HG03135 (cell line): Measurements from ENCODE around the gene GRIK1.
"Not testable (repeated sequence)": the region's sequence is repeated elsewhere in the genome, so short reads cannot be mapped to it uniquely, and the experiment has no call there.

Experiments
- ATAC-seq: cut with Tn5 transposase; IDR thresholded peaks from one replicate; pipeline ENCODE4 v1.9.1; 2021; ENCODE audit warnings: mild to moderate bottlenecking, moderate library complexity; ENCODE audit not compliant: unreplicated experiment

Gene GRIK1

DNA sequence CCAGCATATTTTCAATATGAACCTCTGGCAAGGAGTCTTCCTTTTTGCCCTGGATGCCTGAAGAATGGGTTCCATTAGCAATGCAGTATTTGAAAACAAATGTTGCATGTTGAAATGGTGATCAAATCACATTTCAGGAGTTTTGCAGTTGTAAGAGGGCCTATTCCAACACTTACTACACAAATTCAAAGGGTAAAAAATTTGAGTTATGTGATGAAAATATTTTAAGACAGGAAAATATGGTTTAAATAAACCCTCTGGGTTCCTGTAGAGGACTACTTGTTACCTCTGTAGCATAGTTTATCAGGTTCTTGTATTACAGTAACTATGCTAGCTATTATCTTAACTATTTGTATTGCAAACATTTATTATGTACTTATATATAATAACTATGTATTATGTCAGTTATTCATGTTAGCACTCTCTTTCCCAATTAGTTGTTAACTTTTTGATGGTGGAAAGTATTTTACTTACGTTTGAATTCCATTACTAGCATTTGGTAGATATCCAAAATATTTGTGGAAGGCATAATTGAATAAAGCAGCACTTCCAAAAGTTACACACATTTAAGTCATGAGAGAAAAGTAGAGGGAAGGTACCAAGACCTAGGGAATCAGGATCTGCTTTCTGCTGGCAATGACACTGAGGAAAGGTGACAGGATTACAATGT lies 312.9 kb downstream of the GRIK1 start:
- no peak for ATAC-seq

DNA sequence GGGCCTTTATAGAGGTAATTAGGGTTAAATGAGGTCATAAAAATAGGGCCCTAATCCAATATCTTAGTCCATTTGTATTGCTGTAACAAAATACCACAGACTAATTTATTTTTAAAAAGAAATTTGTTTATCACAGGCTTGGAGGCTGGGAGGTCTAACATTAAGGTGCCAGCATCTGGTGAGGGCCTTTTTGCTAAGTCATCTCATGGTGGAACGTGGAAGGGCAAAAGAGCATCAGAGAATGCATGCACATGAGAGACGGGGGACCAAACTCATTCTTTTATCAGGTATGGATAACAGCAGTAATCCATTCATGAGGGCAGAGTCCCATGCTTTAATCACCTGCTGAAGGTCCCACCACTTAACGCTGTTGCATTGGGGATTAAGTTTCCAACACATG lies 313.8 kb downstream of the GRIK1 start:
- no peak for ATAC-seq

DNA sequence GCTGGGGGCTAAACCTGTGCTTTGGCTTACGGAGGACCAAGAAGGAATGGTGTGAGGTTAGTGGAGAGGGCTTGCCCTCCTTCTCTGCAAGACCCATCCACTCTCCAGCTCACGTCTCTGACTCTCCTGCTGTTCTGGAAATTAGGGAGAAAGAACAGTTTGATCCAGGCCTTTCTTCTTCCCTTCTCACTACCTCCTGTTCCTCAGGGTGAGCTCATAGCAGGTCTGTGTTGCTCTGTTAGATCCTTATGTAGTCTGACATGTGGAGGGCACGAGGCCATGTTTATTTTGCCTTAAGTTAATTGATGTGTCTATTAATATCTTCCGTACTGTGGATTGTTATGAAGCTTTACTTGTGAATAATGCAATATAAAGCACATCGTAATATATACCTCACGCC lies 315.0 kb downstream of the GRIK1 start:
- ATAC-seq = no peak

DNA sequence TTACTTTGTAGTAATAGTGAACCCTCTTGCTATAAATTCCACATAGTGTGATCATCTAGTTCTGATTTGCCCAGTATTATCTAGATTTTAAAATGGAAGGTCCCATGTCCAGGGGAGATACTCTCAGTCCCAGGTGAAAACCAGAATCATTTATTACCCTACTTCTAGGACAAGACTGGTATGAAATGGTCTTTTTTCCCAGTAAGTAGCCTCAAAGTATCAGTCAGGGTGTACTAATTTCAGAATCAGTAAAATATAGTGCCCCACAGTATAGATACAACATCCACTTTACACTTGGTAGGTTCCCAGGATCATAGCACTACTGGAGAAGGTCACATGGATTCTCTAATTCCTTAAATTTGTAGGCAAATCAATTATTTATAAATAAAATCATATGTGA lies 318.3 kb downstream of the GRIK1 start:
- ATAC-seq = no peak

DNA sequence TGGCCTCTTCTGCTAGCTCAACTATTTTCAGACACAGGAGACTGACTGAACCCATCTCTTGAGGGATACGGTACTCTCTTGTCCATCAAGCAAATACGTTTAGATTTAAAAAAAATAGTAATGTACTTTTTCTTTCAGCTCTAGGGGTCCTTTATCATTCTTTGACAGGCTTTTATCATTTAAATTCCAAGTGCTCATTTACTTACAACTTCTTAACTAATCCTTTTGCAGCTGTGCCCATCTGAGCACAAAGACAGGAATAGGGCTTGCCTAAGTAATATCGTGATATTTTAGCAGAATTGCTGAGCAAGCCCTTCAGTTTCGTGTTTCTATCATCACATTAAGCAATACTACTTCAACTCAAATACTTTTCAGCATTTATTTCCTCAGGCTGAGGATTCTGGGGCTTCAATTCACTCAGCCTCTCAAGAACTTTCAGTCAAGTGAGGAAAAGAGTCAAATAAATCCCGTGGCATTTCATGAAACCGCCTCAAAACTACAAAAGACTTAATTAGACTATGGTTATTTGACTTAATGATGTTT lies 323.5 kb downstream of the GRIK1 start:
- ATAC-seq = no peak

DNA sequence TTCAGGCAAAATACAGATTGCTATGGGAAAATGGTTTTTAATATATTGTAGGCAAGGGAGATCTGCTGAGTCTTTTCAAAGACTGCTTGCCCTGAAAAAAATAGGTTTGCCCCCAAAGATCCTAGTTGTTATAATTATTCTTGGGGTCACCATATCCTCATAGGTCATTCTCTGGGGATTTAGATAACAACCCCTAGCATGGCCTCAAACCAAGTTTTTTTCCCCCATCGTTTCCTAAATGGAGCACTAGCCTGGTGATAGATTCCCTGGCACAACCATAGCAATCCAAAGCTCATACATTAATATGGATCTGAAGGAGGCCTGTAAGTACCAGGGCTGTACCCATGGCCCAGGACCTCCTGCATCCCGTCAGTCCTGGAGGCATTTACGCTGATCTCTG lies 325.9 kb downstream of the GRIK1 start:
- no peak for ATAC-seq

DNA sequence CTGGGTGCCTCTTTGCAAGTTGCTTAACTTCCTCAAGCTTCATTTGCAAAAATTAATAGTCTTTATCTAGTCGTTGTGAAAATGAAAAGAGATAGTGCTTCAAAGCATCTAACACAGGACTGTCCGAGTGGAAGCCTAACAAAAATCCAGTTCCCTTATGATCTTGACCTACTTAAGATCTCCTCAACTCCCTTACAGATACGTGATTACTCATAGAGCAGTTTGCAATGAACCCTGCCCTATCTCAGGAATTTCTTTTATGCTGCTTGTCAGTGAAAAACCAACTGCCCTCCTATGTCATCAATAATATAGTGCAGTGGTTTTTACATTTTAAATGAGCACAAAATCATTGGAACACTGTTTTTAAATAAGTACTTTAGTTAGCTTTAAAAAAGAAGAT lies 326.8 kb downstream of the GRIK1 start:
- no peak for ATAC-seq

DNA sequence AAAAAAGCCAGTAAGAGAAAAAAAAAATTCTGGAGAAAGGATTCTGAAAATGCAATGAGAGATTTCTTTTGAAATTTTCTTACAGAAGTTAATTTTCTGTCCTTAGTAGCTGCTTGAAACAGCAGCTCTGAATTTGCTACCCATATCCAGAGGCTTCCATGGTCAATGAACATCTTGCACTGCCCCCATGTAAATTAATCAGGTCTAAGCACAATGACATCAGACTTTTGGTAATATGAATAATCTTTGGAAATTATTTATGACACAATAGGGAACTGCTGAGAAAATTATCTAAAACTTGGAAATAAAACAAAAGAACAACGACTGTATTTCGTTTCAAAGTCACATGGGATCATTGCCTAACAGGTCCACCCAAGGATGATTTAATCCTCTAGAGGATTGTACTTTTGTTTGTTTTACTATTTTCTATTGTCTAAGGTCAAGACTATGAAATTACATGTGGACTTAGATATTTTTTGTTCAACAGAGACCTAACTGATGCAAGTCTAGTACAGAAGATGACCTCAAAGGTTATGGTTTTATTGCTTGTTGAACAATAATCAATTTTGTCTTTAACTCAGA lies 328.9 kb downstream of the GRIK1 start:
- ATAC-seq = no peak

DNA sequence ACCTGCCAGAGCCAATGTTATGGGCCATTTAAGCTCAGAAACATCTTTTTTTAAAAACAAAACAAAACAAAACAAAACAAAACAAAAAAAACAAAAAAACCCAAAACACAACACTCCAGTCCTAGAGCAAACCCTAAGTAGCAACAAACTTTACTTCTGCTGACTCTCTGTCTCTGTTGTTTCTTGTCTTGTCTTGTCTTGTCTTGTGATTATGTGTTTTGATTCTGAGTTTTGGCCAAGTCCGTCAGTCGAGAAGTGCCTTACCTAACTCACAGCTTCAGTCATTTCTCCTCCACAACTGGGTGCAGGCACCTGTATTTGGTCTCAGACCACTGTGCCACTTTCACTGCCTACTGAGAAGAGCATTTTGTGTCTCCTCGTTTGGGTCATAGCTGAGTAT lies 333.2 kb downstream of the GRIK1 start:
- ATAC-seq = no peak

DNA sequence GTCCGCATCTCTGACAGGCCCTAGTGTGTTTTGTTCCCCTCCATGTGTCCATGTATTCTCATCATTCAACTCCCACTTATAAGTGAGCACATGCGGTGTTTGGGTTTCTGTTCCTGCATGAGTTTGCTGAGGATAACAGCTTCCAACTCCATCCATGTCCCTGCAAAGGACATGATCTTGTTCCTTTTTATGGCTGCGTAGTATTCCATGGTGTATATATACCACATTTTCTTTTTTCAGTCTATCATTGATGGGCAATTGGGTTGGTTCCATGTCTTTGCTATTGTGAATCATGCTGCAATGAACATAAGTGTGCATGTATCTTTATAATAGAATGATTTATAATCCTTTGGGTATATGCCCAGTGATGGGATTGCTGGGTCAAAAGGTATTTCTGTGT lies 334.6 kb downstream of the GRIK1 start:
- not testable (repeated sequence) for ATAC-seq

DNA sequence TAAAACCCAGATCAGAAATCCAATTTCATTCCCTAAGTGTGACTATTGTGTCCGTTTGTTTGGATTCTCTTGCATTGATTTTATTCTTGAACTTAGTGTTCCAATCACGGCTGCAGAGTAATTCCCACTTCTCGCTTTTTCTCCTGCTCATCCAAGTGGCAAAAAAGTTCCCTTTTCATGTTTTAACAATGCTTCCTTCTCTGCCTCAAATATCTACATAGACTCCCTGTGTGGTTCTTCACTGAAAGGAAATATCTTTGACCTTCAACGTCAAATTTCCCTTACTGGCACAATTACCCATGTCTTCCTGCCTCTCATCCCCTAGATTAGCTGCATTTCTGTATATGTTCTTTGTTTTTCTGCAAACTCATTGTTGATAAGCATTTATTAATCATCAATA lies 335.7 kb downstream of the GRIK1 start:
- no peak for ATAC-seq

DNA sequence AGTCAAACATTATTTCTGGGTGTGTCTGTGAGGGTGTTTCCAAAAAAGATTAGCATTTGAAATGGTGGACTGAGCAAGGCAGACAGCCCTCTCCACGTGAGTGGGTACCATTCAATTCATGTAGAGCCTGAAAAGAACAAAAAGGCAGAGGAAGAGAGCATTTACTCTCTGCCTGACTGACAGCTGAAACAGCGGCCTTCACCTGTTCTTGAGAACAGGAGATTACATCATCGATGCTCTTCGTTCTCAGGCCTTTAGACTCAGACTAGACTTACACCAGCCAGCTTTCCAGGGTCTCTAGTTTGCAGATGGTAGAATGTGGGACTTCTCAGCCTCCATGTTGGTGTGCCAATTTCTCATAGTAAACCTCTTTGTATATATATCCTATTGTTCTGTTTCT lies 338.7 kb downstream of the GRIK1 start:
- no peak for ATAC-seq

DNA sequence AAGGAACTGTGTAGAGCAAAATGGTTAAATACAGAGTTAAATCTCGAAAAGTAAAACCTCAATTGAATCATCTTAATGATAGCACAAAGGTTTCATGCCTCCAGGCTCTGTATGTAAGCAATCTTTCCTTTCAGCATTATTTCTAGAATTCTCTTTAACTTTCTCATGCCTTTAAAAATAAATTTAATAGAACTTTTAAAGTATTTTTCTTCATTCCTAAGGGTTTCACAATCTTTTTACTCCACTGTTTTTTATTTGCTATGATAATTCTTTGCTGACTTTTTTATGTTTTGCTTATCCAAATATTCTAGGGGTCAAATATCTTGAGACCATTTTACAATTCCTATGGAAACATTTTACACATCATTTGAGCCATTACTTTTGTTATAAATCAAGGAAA lies 353.1 kb downstream of the GRIK1 start:
- ATAC-seq = no peak

DNA sequence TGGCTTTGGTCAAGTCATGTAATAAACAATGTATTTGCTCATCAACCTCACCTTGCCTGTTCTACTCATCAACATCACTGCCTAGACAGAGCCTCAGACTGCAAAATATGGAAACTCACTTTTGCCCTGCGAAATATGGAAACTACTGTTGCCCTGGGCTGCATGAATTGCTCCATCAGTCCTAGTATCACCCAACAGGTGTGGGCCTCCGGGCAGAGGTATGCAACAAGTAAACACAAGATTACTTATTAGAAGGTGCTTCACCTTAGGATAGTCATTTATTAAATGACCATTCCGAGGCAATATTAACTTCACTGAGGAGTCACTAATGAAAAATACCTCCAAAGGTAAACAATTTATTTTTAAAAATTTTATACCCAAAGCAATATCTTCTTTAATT lies 354.3 kb downstream of the GRIK1 start:
- ATAC-seq = no peak

DNA sequence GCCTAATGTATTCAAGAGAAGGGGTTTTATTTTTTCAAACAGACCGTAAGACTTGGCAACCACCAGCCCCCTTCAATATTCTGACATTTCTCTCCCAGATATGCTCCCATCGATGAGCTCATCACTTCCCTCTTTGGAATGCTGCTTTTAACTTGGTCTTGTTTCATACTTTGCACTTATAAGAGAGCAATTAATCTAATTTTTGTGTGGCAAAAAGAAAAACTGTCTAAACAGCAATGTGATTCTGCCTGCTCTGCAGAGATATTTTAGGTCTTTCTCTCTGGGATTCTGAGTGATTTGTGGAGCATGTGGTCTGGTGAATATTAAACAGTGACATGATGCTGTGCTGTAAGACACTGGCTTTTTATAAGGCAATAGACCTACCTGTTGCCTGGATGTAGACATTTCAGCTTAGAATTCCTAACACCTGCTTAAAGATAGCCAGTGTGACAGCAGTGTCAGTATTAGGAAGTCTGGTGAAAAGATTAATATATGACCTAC lies 356.3 kb downstream of the GRIK1 start:
- no peak for ATAC-seq

DNA sequence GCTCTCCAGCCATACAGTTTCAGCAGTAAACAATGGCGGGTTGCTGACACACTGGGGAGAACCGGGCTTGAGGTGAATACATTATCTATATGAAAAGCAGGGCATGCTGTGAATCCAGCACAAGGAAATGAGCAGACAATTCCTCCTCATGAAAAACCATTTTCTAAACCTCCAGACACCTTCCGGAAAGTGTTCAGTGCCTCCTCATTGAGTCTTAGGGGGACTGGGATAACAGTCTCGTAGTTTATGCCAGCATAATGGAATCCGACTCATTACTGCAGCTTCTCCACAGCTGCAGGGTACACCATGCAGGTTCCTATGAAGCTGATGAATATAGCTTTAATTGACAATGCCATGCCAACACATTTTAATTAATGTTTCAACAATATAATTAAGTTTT lies 356.9 kb downstream of the GRIK1 start:
- ATAC-seq = no peak

DNA sequence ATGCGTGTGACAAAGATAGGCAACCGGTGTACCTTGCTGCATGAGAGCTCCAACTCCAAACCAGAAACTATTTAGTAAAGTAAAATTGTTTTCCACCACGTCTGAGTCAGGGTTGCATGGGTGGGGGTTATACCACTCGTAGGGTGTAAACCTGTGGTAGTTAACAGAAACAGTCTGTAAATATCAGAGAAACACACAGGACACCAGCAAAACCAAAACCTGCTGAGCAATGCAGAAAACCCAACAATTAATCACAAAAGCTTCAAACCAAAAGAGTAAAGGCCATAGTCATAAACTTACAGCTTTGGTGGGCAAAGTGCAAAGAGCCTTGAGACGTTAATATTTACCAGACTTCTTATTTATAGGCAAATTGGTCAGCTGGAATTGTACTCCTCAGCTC lies 358.4 kb downstream of the GRIK1 start:
- ATAC-seq = no peak

DNA sequence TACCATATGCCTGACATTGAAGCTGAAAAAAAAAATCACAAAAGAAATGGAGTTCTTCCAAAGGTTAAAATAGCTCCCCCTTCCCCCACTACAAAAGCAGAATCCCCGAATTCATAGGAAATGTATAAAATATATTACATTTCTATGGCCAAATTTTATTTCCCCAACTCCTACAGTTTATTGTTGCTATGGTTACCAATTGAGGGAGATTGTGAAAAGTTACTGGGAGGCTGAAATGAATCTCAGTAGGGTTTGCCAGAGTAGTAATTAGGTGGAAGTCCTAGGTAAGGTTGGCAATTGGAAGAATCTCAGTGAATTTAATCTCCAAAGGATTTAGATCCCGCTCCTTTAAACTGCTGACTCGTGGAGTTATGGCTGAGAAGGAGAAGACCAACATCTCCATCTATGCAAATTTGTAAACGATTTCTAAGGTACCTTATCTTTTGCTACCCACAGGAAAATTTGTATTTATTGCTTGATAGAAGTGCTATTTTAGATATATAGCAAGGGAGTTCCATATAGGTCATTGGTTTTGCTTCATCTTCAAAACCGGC lies 359.0 kb downstream of the GRIK1 start:
- no peak for ATAC-seq

DNA sequence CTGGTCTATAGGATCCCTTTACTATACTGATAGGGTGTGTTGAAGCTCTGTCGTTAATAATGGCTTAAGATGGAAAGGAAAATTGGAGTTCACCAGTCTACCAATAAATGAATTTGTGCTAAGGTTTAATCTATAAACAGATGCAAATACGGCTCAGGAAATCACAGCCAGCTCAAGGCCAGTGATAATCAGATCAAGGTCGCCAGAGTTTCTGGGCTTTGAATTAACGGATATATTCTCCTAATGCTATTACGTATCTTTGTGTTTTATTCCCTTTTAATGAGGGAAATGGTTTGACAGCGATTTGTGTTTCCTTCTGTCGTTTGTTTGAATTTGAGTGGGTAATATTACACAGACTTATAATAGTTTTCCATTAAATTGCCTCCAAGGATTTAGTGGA lies 361.5 kb downstream of the GRIK1 start:
- no peak for ATAC-seq

DNA sequence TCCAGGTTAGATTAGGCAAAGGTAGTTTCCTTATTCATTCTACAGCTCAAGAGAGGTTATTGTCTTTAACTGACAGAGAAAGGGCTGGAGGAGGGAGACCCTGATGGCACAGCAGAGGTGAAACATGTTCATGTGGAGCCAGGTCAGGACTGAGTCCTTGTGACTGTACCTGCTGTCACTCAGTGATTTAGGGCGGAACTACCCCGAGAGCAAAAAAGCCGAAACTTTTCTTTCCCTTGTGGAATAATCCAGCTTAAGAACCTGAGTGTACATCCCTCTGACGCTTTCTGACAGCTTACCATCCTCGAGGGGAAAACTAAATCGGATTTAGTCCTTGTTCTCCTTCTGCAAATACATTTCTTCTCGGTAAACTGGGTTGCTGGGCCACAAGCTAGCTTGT lies 367.8 kb downstream of the GRIK1 start:
- ATAC-seq = no peak

DNA sequence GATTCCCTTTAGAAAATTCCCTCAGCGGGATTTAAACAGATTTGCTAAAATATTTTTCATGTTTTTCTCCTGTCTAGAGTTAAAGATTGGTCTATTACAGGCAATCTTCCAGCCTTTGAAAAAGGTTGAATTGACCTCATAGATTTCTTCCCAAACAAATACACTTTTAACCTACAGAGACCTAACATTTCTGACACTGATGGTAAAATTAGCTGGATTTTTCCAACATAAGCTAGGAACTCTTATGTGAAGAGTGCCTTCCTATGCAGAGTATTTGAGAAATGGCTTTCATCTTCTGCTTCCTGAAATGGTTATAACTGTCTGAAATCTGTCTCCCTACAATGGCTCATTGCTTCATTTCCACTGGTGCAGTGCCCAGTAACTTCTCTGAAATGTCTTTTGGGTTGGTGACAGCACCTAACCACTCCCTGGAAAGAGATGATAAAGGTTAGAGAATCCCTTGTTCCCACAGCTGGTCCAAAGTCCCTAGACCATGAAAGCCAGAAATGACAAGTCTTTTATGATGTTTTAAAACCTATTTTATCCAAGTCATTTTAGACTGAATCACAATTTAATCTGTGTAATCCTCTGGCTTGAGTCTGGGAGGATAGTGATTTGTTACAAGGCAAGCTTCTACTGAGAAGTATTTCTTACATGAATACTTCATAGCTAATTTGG lies 371.6 kb downstream of the GRIK1 start:
- ATAC-seq = no peak
